ENCODE results near the gene MEPCE.

DNA sequence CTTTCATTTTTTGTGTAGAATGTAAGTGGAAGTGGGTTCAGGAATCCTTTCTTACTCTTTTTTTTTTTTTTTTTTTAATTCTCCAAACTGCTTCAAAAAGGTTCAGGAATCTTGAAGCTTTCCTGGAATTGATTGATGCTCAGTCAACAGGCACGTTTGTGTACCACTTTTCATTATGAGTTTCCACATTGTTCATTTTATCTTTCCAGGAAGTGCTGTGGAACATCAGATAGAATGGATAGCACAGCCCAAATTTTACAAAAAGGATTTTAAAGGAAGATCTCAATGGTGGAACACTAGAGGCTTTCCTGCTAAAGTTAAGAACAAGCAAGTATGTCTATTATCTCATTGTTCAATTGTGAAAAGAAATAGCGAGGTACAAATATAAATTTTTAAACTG is 8.5 kb downstream of the MEPCE start:
- TF ChIP-seq EZH2 (IDR thresholded peaks at IDR 0.05; ENCODE audit: insufficient read depth, poor library complexity, severe bottlenecking) (no peak), EZH2phosphoT487 (IDR thresholded peaks at IDR 0.05; ENCODE audit: insufficient read depth, low read depth) (no peak)

Measured in GM23248 (cell line).